IMR-90 (cell line): Measurements from ENCODE around the gene TRIM2. TPM values are rescaled to one million over a fixed set of nuclear protein-coding genes. Genes with fewer than 3 reads are reported as not detected.

Experiments used
- ATAC-seq: fragments of 200-7000 bp; cut with Tn5 transposase; 2 replicates; pipeline ENCODE4 v1.9.1; 2020; ENCODE audit warnings: low read depth, mild to moderate bottlenecking, moderate library complexity
- BruUV-seq: library from RNA; stranded (reverse); fragments of 400-500 nt; replicated peaks from 2 replicates; lab custom pipeline; 2021; lab: Mats Ljungman, UMichigan
- CTCF ChIA-PET: fragments of 300-600 bp; formaldehyde crosslinking; extraction: SDS; loops from one replicate; lab custom pipeline; 2021; ENCODE audit warnings: antibody characterized with exemption; lab: Yijun Ruan, JAX
- POLR2A ChIA-PET: fragments of 300-600 bp; sonication (Branson Sonifier 250); formaldehyde crosslinking; loops from one replicate; lab custom pipeline; 2022; ENCODE audit warnings: antibody characterized with exemption; ENCODE audit not compliant: unreplicated experiment; lab: Charles Lee
- DNase-seq: peaks from one replicate; pipeline ENCODE4 v3.0.0; 2013
- H2AFZ ChIP-seq: replicated peaks from 2 replicates; pipeline ENCODE3; 2013; ENCODE audit warnings: low read length, mild to moderate bottlenecking; ENCODE audit not compliant: poor library complexity
- H2AK5ac ChIP-seq: 2 replicates; pipeline ENCODE4 v1.6.1; 2013; ENCODE audit warnings: low read depth, low read length, inconsistent platforms
- H2AK9ac ChIP-seq: replicated peaks from 2 replicates; pipeline ENCODE3; 2013; ENCODE audit warnings: mild to moderate bottlenecking, low read depth, low read length, moderate library complexity; ENCODE audit not compliant: poor library complexity
- H2BK120ac ChIP-seq: 2 replicates; pipeline ENCODE4 v1.6.1; 2013; ENCODE audit warnings: low read depth, low read length, inconsistent platforms
- H2BK15ac ChIP-seq: 3 replicates; pipeline ENCODE4 v1.6.1; 2013; ENCODE audit warnings: low read depth, low read length, inconsistent platforms
- H2BK20ac ChIP-seq: 2 replicates; pipeline ENCODE4 v1.6.1; 2013; ENCODE audit warnings: low read depth, mild to moderate bottlenecking, inconsistent platforms, low read length, moderate library complexity
- H2BK5ac ChIP-seq: 2 replicates; pipeline ENCODE4 v1.6.1; 2013; ENCODE audit warnings: mild to moderate bottlenecking, low read depth, low read length, inconsistent platforms; ENCODE audit not compliant: poor library complexity, severe bottlenecking
- H3K14ac ChIP-seq: replicated peaks from 2 replicates; pipeline ENCODE4 v1.6.1; 2013; ENCODE audit warnings: low read depth, low read length, inconsistent platforms
- H3K18ac ChIP-seq: 2 replicates; pipeline ENCODE4 v1.6.1; 2013; ENCODE audit warnings: low read depth, low read length, control low read depth
- H3K23ac ChIP-seq: 2 replicates; pipeline ENCODE4 v1.6.1; 2013; ENCODE audit warnings: low read depth, low read length, inconsistent platforms
- H3K27ac ChIP-seq: 2 replicates; pipeline ENCODE4 v1.5.1; 2013; ENCODE audit warnings: mild to moderate bottlenecking, control low read depth, low read length; ENCODE audit not compliant: insufficient read depth
- H3K27me3 ChIP-seq: 2 replicates; pipeline ENCODE4 v1.6.1; 2013; ENCODE audit warnings: low read length; ENCODE audit not compliant: control insufficient read depth, insufficient read depth
- H3K36me3 ChIP-seq: 2 replicates; pipeline ENCODE4 v1.6.1; 2013; ENCODE audit warnings: low read length, mixed read lengths; ENCODE audit not compliant: control insufficient read depth, insufficient read depth
- H3K4ac ChIP-seq: 2 replicates; pipeline ENCODE4 v1.6.1; 2013; ENCODE audit warnings: low read depth, low read length, inconsistent platforms
- H3K4me1 ChIP-seq: 2 replicates; pipeline ENCODE4 v1.6.1; 2013; ENCODE audit warnings: low read length, mixed read lengths; ENCODE audit not compliant: control insufficient read depth, insufficient read depth
- H3K4me2 ChIP-seq: 2 replicates; pipeline ENCODE4 v1.6.1; 2013; ENCODE audit warnings: low read depth, mild to moderate bottlenecking, control low read depth, low read length, moderate library complexity
- H3K4me3 ChIP-seq: 2 replicates; pipeline ENCODE4 v1.5.1; 2013; ENCODE audit warnings: low read depth, mild to moderate bottlenecking, control low read depth, low read length, moderate library complexity; ENCODE audit not compliant: insufficient read depth
- H3K56ac ChIP-seq: 2 replicates; pipeline ENCODE4 v1.6.1; 2013; ENCODE audit warnings: low read length, inconsistent platforms; ENCODE audit not compliant: insufficient read depth; ENCODE audit errors: extremely low read depth
- H3K79me1 ChIP-seq, 2 experiments: 2 replicates each; pipeline ENCODE4 v1.6.1; 2013; ENCODE audit warnings: low read length in 2 of 2, inconsistent platforms in 1 of 2, low read depth in 1 of 2
- H3K9ac ChIP-seq: 2 replicates; pipeline ENCODE4 v1.6.1; 2013; ENCODE audit warnings: low read depth, low read length, control low read depth
- H3K9me1 ChIP-seq: 2 replicates; pipeline ENCODE4 v1.6.1; 2013; ENCODE audit warnings: low read length, inconsistent platforms; ENCODE audit not compliant: insufficient read depth
- H3K9me3 ChIP-seq: 2 replicates; pipeline ENCODE4 v1.6.1; 2013; ENCODE audit warnings: low read length; ENCODE audit not compliant: control insufficient read depth, insufficient read depth
- H4K20me1 ChIP-seq: 2 replicates; pipeline ENCODE4 v1.6.1; 2013; ENCODE audit warnings: low read length, inconsistent platforms; ENCODE audit not compliant: insufficient read depth
- H4K5ac ChIP-seq: 2 replicates; pipeline ENCODE4 v1.6.1; 2013; ENCODE audit warnings: mild to moderate bottlenecking, low read depth, low read length, control low read depth
- H4K8ac ChIP-seq, 2 experiments: 2 replicates each; pipeline ENCODE4 v1.6.1; 2013; ENCODE audit warnings: low read depth in 2 of 2, low read length in 2 of 2, control low read depth in 1 of 2, inconsistent platforms in 1 of 2
- H4K91ac ChIP-seq: 2 replicates; pipeline ENCODE4 v1.6.1; 2013; ENCODE audit warnings: low read depth, low read length, inconsistent platforms; ENCODE audit not compliant: insufficient read depth
- FOS ChIP-seq: fragments of 150-350 bp; IDR thresholded peaks from 2 replicates; pipeline ENCODE4 v1.6.1; 2016; ENCODE audit warnings: low read depth, low read length
- MAZ ChIP-seq: IDR thresholded peaks from 2 replicates; pipeline ENCODE4 v1.6.1; 2012; ENCODE audit warnings: low read depth, mild to moderate bottlenecking, low read length, improper control_type of control experiment, moderate library complexity, borderline replicate concordance
- RCOR1 ChIP-seq: IDR thresholded peaks from 2 replicates; pipeline ENCODE4 v1.6.1; 2012; ENCODE audit warnings: mild to moderate bottlenecking, low read length, improper control_type of control experiment; ENCODE audit not compliant: insufficient replicate concordance
- RFX5 ChIP-seq: IDR thresholded peaks from 2 replicates; pipeline ENCODE4 v1.8.0; 2012; ENCODE audit warnings: low read depth, mild to moderate bottlenecking, low read length, moderate library complexity
- SMC3 ChIP-seq: fragments of 150-350 bp; IDR thresholded peaks from 2 replicates; pipeline ENCODE4 v1.6.1; 2016; ENCODE audit warnings: low read depth, mild to moderate bottlenecking, antibody characterized with exemption, low read length, moderate library complexity
- USF2 ChIP-seq: fragments of 150-350 bp; IDR thresholded peaks from 2 replicates; pipeline ENCODE4 v1.6.1; 2017; ENCODE audit warnings: mild to moderate bottlenecking, antibody characterized with exemption, low read length, low read depth
- WGBS, 2 experiments: methylation state at CpG; one replicate each; pipeline versions ENCODE4 v1.1.5 to v1.1.7; 2013; ENCODE audit warnings: missing lambda C conversion rate in 2 of 2; ENCODE audit not compliant: insufficient read length in 1 of 2; ENCODE audit errors: extremely low coverage in 2 of 2; 5-methylcytosine and 5-hydroxymethylcytosine counted together
- dilution Hi-C: fragments of 300-500 bp; cut with HindIII; formaldehyde crosslinking; loops from one replicate; pipeline ENCODE4 v1.14.3; 2018; ENCODE audit warnings: low sequenced_read_pairs; ENCODE audit not compliant: unreplicated experiment
- in situ Hi-C: fragments of 300-500 bp; cut with MboI; formaldehyde crosslinking; loops from 3 replicates; pipeline ENCODE4 v1.14.3; 2019; ENCODE audit warnings: low sequenced_read_pairs, inconsistent platforms, mixed read lengths
- intact Hi-C: fragments of 100-400 bp; cut with micrococcal nuclease; formaldehyde crosslinking; loops from 2 replicates; pipeline ENCODE4 v1.10.0; 2022
- polyA plus RNA-seq, 3 experiments: library from polyadenylated mRNA; depleted of rRNA; stranded (reverse); fragments of >200 nt; gene quantifications; 2 replicates each; pipeline ENCODE4 v1.2.3, GENCODE V29; 2012; ENCODE audit warnings: low replicate concordance in 1 of 3
- total RNA-seq: library from RNA; depleted of rRNA; stranded (reverse); fragments of >200 nt; gene quantifications from 2 replicates; pipeline ENCODE4 v1.2.3, GENCODE V29; 2012

TRIM2 gene
- total and polyA plus RNA-seq, 2 of the 4 experiments (the other 2 are of a cell fraction): 16.0 to 64.2 TPM

- no peak for TF ChIP-seq USF2
These were observed 29.6 kb downstream of the TRIM2 start (continued) for GRCh38 chr4:153233761-153234371.

GRCh38 chr4:153234885-153235284 lies 30.6 kb downstream of the TRIM2 start:
- ChIA-PET POLR2A (interaction anchor here (0.5 kb wide), 1 partner anchor 279 kb away, joined by 3 read pairs; no protein-coding TSS in a partner anchor), CTCF (interaction anchor here (0.6 kb wide), 1 partner anchor 419 kb away, joined by 4 read pairs; no protein-coding TSS in a partner anchor)
- Histone ChIP-seq H4K5ac (no peak overlapping the region), H3K4me3 (no peak overlapping the region), H4K91ac (peak overlapping the region; percentile 5; the same call in 1 of the 2 replicates), H3K9me1 (peaks cover 18% of the 10 kb centered on the region), H2AFZ (no peak overlapping the region), H4K8ac (no peak overlapping the region), H2AK5ac (no peak overlapping the region), H2BK120ac (peak overlapping the region; percentile 42), H2BK15ac (peak overlapping the region; percentile 23; the same call in 1 of the 3 replicates), H3K23ac (0 out of 2 replicates have a peak overlapping the region, but pooled peaks have one; percentile 39), H2AK9ac (no peak overlapping the region), H3K36me3 (peaks cover 2% of the 10 kb centered on the region; the same call in 1 of the 2 replicates), H3K56ac (no peak overlapping the region), H3K79me1 (peaks cover 32 to 69% of the 10 kb centered on the region in 2 experiments), H3K9ac (no peak overlapping the region), H3K4me1 (peaks cover 14% of the 10 kb centered on the region), H2BK5ac (no peak overlapping the region), H3K14ac (peak overlapping the region; percentile 23; the same call in 1 of the 2 replicates), H3K27ac (peak overlapping the region; percentile 46; the same call in 1 of the 2 replicates), H3K18ac (no peak overlapping the region), H3K4ac (peak overlapping the region; percentile 47; the same call in 1 of the 2 replicates), H3K4me2 (no peak overlapping the region), H4K20me1 (peaks cover 16% of the 10 kb centered on the region; the same call in 1 of the 2 replicates), H2BK20ac (no peak overlapping the region; the same call in 1 of the 2 replicates), H3K27me3 (no peaks in the 10 kb centered on the region), H3K9me3 (no peaks in the 10 kb centered on the region)
- no TSS peak for BruUV-seq
- intact Hi-C loops: loop anchor here (1.0 kb wide), 1 partner anchor 13 kb away; no protein-coding TSS in a partner anchor
- dilution Hi-C loops: no loop called here
- in situ Hi-C loops: no loop called here
- no peak for ATAC-seq
- DNase-seq: peak; percentile 57
- whole genome bisulfite sequencing, 2 experiments: no CpG with 5 or more reads among the region's 2 CpGs
- TF ChIP-seq USF2: no peak
- no peak for TF ChIP-seq RFX5
- no peak for TF ChIP-seq MAZ
- TF ChIP-seq RCOR1: no peak
- peak; percentile 31; the same call in 1 of the 2 replicates for TF ChIP-seq FOS
- TF ChIP-seq SMC3: no peak
